HG02623 (cell line): ENCODE measurements around the gene FGGY.
"Not testable (repeated sequence)": the region's sequence is repeated elsewhere in the genome, so short reads cannot be mapped to it uniquely, and the experiment has no call there.

Source experiments
- ATAC-seq: cut with Tn5 transposase; IDR thresholded peaks from one replicate; pipeline ENCODE4 v1.9.1; 2021; ENCODE audit warnings: moderate library complexity; ENCODE audit not compliant: unreplicated experiment

Gene FGGY

DNA sequence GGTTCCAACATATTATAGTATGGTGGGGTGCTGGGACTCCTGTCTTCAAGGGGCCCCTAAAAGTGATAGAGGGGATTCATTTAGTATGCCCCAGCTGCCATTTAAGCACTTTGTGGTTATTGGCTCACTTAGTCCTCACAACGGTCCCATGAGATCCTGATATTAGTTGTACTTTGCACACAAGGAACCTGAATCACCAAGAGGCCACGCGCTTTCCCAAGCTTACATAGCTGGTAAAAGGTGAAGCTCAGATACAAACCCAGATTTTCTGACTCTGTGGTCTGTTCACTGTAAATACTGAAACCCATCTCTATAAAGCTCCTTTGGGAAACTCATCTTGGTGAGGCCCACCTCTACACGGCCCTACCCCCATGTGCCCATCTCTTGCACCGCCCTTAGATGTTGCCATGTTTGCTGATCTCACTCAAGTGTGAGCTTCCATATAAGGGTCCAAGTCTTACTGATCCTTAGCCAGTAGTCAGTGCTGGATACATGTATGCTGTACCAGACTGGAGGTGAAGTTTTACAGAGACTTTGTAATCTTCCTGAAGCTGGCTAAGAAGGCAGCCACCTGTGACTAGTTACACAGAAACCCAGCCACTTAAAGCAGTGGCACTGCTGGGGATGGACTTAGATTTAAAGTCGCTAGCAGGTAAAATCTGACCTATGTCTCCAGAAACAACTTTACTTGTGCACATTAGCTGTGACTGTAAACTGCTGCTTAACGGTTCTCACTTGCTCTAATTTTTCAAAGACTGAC is 393.5 kb downstream of the FGGY start:
- no peak for ATAC-seq

DNA sequence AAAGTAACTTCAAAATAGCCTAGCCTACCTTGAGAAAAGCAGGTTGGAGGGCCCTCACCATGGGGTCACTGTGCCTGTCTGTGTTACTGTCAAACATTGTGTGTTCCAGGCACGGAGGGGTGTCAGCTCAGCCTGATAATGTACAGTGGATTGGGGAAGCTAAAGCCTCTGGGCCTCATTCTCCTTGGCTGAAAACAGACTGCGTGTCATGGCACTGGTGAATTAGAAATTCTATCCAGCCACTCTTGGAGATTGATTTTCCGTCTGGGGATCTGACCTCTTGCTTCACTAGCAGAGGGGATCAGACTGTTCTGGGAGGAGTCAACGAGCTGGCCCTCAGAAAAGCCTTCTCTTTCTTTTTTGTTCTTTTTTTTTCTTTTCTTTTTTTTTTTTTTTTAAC is 394.4 kb downstream of the FGGY start:
- ATAC-seq: no peak

DNA sequence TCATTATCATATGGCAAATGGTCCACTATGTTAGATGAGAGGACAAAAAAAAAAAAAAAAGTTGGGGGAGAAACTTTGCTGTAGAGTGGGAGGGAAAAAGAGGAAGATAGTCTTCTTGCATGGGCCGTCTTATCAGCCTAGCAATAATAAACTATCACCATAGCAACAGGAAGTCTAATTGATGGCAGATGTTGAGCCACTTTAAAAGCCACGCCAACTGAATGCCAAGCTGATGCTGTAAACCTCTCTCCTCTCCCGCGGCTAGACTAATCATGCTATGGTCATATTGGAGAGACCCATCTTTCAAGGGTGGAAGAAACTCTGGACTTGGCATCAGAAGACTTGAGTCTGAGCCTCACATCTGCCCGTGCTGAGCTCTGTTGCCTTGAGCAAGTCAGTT is 395.7 kb downstream of the FGGY start:
- ATAC-seq: no peak

DNA sequence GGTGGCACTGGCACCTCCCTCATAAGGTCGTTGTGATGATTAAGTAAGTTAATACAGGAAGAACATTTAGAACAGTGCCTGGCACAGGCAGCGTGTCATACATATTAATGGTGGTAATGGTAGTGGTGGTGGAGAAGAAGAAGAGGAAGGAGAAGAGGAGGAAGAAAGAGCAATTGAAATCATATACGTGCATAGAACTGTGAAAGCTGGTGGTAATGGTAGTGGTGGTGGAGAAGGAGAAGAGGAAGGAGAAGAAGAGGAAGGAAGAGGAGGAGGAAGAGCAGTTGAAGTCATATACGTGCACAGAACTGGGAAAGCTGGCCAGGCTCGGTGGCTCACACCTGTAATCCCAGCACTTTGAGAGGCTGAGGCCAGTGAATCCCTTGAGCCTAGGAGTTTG is 396.5 kb downstream of the FGGY start:
- no peak for ATAC-seq

DNA sequence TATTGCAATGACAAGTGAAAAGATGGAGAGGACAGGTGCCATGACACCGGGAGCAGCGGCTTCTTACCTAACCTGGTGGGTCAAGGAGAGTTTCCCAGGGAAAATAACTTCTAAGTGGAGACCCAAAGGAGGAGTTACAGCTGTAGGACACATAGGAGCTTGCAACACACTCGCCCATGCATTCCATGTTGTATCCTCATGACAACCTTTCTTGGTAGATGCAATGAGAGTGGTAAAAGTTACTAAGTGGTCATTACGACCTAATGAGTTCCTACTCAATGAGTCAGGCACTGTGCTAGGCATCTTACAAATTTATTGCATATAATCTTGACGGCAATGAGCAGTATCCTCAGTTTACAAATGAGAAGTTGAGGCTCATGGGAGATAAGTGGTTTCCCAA is 398.4 kb downstream of the FGGY start:
- no peak for ATAC-seq

DNA sequence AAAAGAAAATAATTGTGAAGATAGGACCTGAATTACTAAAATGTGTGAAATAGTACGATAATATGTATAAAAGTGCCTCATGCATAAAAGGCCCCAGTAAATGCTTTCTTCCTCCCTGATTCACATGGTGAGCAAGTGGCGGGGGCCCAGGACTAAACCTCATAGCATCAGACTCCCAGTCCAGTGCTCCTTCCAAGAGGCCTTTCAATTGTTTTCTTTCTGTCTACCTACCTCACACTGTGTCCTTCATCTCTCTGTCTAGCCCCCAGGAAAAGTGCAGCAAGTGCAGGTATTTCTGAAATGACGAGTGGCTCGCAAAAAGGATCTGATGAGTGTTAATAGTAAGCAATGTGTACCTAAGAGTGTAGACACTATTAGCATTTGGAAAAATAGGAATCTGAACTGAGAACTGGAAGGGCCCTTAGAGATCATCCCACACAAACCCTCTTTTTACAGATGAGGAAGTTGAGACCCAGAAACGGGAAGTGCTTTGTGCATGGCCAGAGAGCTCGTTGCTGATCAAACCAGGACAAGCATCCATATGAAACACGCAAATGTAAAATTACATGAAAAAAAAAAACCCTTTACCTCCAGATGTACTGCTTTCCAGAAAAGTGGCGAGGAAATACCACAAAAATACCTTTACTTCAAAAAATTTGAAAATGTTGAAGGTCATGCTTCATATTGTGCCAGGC is 399.7 kb downstream of the FGGY start:
- ATAC-seq: no peak

DNA sequence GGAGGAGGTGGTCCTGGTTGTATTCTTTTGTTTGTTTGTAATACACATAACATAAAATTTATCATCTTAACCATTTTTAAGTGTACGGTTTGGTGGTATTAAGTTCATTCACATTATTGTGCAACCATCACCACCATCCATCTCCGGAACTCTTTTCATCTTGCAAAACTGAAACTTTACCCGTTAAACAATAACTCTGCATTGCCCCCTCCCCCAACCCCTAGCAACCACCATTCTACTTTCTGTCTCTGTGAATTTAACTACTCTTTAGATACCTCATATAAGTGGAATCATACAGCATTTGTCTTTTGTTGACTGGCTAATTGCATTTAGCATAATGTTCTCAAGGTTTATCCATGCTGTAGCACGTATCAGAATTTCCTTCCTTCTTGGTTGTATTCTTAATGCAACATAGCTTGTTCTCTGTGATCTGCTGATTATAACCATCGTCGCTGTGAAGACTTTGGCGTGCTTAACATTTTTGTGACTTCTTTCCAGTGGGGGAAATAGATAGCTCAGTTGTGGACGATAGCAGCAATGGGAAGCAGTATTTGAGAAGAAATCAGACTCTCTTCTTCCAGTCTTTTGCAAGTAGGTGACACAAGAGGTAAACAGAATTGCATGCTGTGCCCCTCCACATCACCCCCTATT is 400.4 kb downstream of the FGGY start:
- ATAC-seq: no peak

DNA sequence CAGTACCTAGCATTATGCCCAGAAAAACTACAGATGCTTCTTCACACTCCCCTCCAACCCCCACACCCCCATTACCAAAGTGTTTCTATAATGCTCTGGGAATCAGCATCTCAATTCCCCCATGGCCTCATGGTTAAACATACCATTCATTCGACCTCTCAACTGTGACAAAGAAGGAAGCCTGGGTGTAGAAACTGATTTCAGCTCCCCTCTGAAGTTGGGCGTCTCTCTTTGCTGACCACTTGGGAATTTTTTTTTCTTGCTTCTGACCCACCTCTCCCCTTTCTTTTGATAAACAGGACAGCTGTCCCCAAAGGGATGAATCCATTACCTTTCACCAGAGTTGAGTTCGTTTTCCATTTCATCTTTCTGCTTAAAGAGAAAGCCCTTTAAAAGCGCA is 401.5 kb downstream of the FGGY start:
- ATAC-seq: no peak

DNA sequence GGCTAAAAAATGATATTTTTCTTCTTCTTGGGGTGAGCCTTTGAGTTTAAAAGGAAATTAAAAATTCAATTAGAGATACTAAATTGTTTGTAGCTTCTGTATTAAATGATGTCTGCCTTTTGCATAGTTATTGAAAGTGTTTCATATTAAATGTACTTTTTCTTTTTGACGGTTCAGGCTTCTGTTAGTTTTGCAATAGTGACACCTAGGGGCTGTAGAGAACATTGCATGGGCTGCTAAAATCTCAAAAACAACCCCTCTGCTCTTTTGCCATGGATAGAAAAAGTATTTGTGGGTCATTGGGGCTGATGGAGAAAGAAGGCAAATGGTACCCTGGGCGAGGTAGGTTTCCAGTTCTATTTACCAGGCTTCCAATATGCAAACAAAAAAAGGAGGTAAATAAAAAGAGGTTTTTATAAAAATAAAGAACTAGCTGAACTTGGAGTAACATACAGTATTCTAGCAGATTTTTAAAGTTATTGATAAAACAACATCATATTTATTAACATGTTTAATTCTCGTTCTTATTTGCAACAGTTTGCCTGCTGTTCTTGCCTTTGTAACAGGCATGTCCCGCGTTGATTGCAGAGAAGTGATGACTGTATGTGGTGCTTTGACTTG is 402.4 kb downstream of the FGGY start:
- no peak for ATAC-seq

DNA sequence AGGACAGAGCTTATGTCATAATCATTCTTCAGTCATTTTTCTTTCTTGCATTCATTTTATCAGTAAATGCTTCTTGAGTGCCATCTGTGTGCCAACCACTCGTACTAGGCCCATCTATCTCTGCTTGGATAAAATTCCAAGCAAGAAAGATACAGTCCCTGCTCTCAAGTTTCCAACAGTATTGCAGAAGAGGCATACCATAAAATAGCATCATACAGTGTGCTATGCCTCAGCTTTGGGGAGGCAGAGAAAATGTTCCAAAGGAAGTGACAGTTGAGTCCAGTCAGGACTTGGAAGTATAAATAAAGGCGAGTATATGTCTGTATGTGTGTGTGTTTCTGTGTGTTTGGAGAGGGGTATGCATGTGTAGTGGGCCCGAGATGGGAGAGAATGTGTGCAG is 404.5 kb downstream of the FGGY start:
- ATAC-seq: no peak

DNA sequence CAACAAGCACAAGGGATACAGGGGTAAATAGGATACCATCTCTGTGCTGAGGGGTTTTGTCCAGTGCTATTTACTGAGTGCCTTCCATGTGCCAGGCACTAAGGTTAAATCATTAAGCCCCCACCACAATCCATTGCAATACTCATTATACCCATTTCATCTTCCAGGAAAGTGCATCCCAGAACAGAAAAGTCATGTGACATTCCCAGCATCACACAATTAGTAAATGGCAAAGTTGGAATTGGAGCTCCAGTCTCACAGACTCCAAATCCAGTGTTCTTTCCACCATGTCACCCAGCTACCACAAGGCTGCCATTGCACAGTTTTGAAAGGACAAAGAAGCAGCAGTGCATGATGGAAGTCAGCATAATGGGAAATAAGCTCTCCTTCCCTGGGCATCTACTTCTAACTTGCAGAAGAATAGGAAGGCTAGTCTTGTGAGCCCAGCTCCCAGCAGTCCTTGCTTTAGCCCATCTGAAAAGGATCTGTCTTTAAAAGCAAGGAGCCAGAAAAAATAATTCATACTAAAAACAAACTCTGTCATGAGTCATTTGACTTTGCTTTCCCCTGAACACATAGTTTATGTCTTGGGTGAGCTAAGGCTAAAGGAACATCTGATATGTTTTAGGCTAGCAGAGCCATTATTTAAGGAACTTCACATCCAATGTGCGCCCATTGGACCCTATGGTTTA is 406.5 kb downstream of the FGGY start:
- no peak for ATAC-seq

DNA sequence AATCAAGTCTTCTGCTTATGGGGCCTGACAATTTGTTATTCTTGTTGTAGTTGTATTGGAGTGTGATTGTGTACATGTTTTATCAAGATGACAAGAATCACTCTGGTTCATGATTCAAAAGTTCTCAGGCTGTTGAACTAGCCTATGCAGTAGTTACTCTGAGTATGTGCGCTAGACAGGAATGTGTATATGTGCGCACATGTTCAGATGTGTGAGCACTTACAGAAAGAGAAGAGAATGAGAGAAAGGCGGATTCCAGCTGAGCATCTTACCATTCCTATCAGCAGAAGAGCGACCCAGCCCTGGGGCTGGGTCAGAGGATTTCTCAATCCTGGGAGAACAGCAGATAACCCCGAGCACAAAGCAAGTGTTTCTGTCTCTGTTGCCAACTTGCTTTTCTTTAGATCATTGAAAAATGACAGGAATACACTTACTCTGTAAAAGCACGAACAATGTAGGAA is 407.1 kb downstream of the FGGY start:
- no peak for ATAC-seq

DNA sequence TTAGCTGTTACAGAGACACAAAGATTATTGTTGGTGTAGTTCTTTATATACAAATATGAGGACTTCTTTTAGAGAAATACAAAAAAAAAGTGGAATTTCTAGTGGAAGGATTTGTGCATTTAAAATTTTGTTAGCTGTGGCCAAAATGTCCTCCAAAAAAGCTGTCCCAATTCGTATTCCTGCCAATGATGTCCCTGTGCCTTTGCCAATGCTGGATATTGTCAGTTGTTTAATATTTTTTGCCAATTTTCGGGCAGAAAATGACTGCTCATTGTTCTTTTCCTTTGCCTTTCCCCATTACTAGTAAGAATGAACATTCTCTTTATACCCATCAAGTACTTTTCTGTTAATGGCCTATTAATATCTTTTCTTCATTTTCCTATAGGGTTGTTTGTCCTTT is 407.8 kb downstream of the FGGY start:
- no peak for ATAC-seq

DNA sequence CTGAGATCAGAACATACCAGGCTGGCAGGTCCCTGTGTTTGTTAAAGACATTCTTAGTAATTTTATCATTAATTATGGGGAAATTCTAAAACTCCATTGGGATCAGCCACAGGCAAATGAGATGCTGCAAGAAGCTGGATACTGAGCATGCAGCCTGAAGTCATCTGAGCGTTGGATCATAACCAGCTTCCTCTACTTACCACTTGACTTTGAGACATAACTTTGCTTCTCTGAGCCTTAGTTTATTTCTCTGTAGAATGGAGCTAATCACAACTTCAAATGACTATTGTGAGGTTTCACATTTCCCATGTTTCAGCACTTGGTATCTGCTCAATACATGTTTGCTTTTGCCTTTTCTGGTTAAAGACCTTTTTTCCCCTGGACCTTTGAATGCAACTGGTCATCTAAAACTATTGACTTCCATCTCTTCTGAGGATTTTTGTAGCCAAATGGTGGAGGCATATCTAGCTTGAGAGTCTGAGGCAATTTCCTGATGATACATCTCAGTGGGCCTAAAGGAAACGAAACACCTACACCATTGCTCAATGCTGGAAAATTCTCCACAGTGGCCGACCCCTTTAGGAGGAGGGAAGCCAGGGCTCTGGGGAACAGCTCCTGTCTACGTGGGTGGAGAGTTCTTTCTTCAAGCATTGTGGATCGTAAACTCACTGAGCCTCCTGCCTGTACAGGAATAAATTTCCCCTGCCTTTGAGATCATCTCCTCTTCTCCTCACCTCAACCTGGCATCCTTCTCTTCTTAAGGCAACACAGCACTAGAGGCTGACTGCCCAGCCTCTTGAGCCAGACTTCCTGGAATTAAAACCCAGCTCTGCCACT is 408.8 kb downstream of the FGGY start:
- no peak for ATAC-seq

DNA sequence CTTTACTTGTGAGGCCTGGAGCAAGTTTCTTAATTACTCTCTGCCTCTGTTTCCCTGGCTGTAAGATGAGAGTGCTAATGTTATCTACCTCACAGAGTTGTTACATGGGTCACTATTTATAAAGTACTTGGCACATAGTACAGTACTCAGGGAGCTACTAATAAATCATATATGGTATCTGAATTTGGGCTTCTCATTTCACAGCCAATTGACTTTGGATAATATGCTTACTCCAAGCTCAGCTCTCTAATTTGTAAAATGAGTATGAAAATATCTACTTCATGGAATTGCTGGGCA is 409.4 kb downstream of the FGGY start:
- no peak for ATAC-seq

DNA sequence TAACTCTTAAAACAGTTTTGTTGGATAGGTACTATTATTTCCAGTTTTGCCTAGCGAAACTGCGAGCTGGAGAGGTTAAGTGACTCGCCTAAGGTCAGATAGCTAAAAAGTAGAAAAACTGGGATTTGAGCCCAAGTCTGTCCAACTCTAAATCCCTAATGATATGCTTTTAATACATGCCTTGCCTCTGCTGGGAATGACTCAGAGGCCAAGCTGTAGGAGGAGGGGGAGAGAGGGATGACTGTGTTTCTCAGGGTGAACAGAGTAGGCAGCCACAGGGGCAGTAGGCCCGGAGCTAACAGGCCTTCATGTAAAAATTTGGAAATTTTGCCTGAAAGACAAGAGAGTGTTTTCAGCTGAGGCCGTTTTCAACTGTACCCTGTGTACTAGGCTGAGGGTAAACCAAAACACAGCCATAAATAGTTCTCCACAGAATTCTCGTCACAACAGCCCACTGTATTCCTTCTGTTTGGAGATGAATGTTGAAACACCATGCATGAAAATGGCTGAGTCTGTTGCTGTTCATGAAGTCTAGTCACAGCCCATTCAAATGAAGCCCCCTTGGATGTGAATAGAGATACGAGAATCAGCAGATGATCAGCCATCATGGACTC is 410.4 kb downstream of the FGGY start:
- no peak for ATAC-seq

DNA sequence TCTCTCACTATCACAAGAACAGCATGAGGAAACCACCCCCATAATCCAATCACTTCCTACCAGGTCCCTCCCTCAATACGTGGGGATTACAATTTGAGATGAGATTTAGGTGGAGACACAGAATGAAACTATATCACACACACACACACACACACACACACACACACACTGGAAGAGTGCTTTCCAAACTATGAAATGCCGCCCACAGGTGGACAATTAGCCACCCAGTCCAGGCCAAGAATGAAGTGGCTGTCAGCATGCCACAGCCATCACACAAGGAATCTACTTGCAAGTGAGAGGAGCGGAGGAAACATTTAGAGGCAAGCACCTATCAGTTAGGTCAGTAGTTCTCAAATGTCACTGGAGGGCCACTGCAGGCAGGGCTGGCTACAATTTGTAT is 412.4 kb downstream of the FGGY start:
- no peak for ATAC-seq

DNA sequence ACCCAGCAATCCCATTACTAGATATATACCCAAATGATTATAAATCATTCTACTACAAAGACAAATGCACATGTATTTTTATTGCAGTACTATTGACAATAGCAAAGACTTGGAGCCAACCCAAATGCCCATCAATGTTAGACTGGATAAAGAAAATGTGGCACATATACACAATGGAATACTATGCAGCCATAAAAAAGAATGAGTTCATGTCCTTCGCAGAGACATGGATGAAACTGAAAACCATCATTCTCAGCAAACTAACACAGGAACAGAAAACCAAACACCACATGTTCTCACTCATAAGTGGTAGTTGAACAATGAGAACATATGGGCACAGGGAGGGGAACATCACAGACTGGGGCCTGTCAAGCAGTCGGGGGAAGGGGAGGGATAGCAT is 414.0 kb downstream of the FGGY start:
- ATAC-seq: not testable (repeated sequence)

DNA sequence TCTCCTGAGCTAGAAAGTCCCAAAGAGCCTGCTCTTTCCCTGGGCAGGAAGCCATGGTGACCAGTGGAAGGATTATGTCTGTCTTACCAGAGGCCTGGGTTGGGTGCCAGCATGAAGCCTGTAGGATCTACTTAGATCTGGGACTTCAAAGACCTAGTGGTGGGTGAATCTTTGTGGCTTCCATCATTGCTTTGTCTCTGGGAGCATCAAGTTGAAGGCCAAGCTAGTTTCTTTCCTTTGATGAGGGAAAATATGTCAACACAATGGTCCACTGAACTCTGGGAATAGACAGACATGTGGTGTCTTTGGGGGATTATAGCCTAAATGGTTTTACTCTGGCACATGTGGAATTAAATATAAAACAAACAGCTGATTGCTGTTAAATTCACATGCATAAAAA is 417.3 kb downstream of the FGGY start:
- ATAC-seq: no peak

DNA sequence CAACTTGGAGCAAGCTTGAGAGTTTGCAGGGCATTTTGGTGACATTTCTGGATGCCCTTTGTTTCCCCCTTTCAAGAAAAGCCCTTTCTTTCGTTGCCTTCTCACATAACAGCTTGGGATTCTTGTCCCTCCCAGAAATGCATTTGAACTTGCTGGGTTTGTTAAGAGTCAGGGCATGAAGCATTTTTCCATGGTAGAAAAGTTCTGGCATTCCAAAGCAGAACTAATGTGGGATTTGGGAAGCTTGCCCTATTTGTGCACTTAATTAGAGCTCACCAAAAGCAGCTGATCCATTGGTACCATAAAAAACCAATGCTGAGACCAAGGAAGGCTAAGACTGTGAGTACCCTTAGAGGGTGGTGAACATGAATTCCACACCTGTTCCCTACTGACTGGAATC is 418.1 kb downstream of the FGGY start:
- ATAC-seq: no peak
